Neural cell (in vitro differentiated cells): Measurements from ENCODE around the gene MME. TPM values are rescaled to one million over a fixed set of nuclear protein-coding genes. Genes with fewer than 3 reads are reported as not detected.

Source experiments
- H2AFZ ChIP-seq: fragments of 200-600, 300-800 bp; sonication (generic), shearing (Covaris generic); 2 replicates; pipeline ENCODE4 v1.6.0; 2014; ENCODE audit warnings: low read depth, mild to moderate bottlenecking, antibody characterized with exemption, low read length, moderate library complexity
- H3F3A ChIP-seq: fragments of 200-600 bp; shearing (Covaris generic); 2 replicates; pipeline ENCODE4 v1.6.1; 2016; ENCODE audit warnings: mild to moderate bottlenecking, moderate library complexity, mixed read lengths, antibody characterized with exemption, low read length; ENCODE audit not compliant: insufficient read depth, poor library complexity, severe bottlenecking
- H3K27ac ChIP-seq: fragments of 200-600, 300-800 bp; sonication (generic), shearing (Covaris generic); 2 replicates; pipeline ENCODE4 v1.5.1; 2014; ENCODE audit warnings: mild to moderate bottlenecking, low read length, moderate library complexity
- H3K27me3 ChIP-seq: fragments of 300-800, 200-600 bp; sonication (generic), shearing (Covaris generic); 2 replicates; pipeline ENCODE4 v1.6.0; 2014; ENCODE audit warnings: mild to moderate bottlenecking, low read depth, low read length, moderate library complexity; ENCODE audit not compliant: insufficient read depth
- H3K36me3 ChIP-seq: fragments of 300-800, 200-600 bp; sonication (generic), shearing (Covaris generic); 2 replicates; pipeline ENCODE4 v1.5.1; 2014; ENCODE audit warnings: mild to moderate bottlenecking, antibody characterized with exemption, low read length, moderate library complexity; ENCODE audit not compliant: insufficient read depth
- H3K4me2 ChIP-seq: fragments of 300-800, 200-600 bp; sonication (generic), shearing (Covaris generic); 2 replicates; pipeline ENCODE4 v1.6.0; 2014; ENCODE audit warnings: mild to moderate bottlenecking, low read length
- H3K4me3 ChIP-seq: fragments of 300-800, 200-600 bp; sonication (generic), shearing (Covaris generic); 2 replicates; pipeline ENCODE4 v1.5.1; 2014; ENCODE audit warnings: mild to moderate bottlenecking, low read length, moderate library complexity
- H3K79me2 ChIP-seq: fragments of 200-600 bp; shearing (Covaris generic); replicated peaks from 2 replicates; pipeline ENCODE4 v1.6.0; 2014; ENCODE audit warnings: mild to moderate bottlenecking, low read length, moderate library complexity; ENCODE audit not compliant: insufficient read depth
- H3K9ac ChIP-seq: fragments of 300-800, 200-600 bp; sonication (generic), shearing (Covaris generic); 2 replicates; pipeline ENCODE4 v1.6.1; 2016; ENCODE audit warnings: mild to moderate bottlenecking, low read length, mixed read lengths
- H3K9me2 ChIP-seq: fragments of 200-600 bp; shearing (Covaris generic); 2 replicates; pipeline ENCODE4 v1.6.1; 2016; ENCODE audit warnings: mild to moderate bottlenecking, low read length, mixed read lengths; ENCODE audit not compliant: insufficient read depth
- H3K9me3 ChIP-seq: fragments of 200-600, 300-800 bp; sonication (generic), shearing (Covaris generic); 2 replicates; pipeline ENCODE4 v1.6.1; 2016; ENCODE audit warnings: mild to moderate bottlenecking, mixed run types, low read length, moderate library complexity, mixed read lengths
- H4K20me1 ChIP-seq: fragments of 200-600 bp; shearing (Covaris generic); 2 replicates; pipeline ENCODE4 v1.6.1; 2016; ENCODE audit warnings: mild to moderate bottlenecking, mixed run types; ENCODE audit not compliant: insufficient read depth
- EP300 ChIP-seq: fragments of 450-650 bp; conservative IDR thresholded peaks from 2 replicates; pipeline ENCODE4 v1.6.1; 2014; ENCODE audit warnings: antibody characterized with exemption, mild to moderate bottlenecking, moderate library complexity; ENCODE audit not compliant: poor library complexity, severe bottlenecking
- EZH2 ChIP-seq: fragments of 200-600, 300-800 bp; shearing (Covaris generic), sonication (generic); IDR thresholded peaks from 2 replicates; pipeline ENCODE4 v1.6.1; 2014; ENCODE audit warnings: antibody characterized with exemption, low read length, borderline replicate concordance, mild to moderate bottlenecking; ENCODE audit not compliant: insufficient read depth, poor library complexity, severe bottlenecking
- MXI1 ChIP-seq: fragments of 450-650 bp; conservative IDR thresholded peaks from 2 replicates; pipeline ENCODE4 v1.6.1; 2014; ENCODE audit warnings: antibody characterized with exemption, mild to moderate bottlenecking; ENCODE audit not compliant: poor library complexity, severe bottlenecking
- POLR2AphosphoS5 ChIP-seq: IDR thresholded peaks from 2 replicates; pipeline ENCODE4 v1.6.1; 2012
- RAD21 ChIP-seq: fragments of 450-650 bp; conservative IDR thresholded peaks from 2 replicates; pipeline ENCODE4 v1.6.1; 2014; ENCODE audit warnings: antibody characterized with exemption, mild to moderate bottlenecking, moderate library complexity
- SMC3 ChIP-seq: fragments of 450-650 bp; conservative IDR thresholded peaks from 2 replicates; pipeline ENCODE4 v1.6.1; 2014; ENCODE audit warnings: antibody characterized with exemption, mild to moderate bottlenecking, moderate library complexity; ENCODE audit not compliant: poor library complexity
- TAF1 ChIP-seq: IDR thresholded peaks from 2 replicates; pipeline ENCODE4 v1.6.1; 2012; ENCODE audit warnings: low read depth
- polyA plus RNA-seq: library from polyadenylated mRNA; depleted of rRNA; stranded (reverse); fragments of >200 nt; gene quantifications from 2 replicates; pipeline ENCODE4 v1.2.3, GENCODE V29; 2014
- TF ChIP-seq, protein P1 (sequence below): fragments of 450-650 bp; IDR thresholded peaks from 2 replicates; pipeline ENCODE4 v1.5.1; 2014; ENCODE audit warnings: antibody characterized with exemption, mild to moderate bottlenecking, moderate library complexity; ENCODE audit not compliant: poor library complexity, severe bottlenecking
- TF ChIP-seq, protein P2 (sequence below): IDR thresholded peaks from 2 replicates; pipeline ENCODE4 v1.6.1; 2012; ENCODE audit warnings: borderline replicate concordance

The MME gene
- polyA plus RNA-seq, 1 donor from 2014 or later: 0.54 TPM

DNA sequence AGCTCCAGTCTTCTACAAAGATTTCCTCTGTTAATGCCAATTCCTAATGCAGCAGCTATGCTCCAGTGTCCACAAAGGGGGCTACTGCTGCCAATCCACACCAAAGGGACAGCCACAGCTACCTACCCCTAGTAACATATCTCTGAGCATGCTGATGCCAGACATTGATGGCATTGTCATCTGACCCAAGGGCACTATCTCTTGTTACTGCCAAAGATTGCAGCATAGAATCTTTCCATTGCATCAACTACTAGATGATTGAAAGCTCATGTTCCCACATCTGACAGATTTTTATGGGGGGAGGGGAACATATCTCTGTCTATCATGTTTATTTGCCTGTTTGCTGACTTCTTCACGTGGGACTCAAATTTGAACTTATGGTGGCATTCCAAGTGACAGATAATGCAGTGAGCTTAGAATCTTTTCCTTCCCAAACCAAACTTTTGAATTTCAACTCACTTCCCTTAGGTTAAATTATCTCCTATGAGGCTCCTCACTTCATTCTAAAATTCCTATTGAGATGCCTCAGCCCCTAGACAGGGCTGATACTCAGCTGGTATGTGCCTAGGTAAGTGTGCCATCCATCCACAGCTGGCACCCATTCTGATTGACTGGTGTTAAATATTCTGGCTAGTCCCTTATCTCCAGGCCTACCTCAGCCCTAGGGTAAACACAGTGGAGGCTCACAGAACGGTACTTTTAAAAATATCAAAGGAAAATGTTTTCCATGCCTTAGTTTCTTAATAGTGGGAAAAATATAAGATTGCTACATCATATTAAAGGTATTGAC is 113.0 kb downstream of the MME start:
- H3K79me2 ChIP-seq: no peaks in the 10 kb centered on the region
- no peaks in the 10 kb centered on the region for H3K36me3 ChIP-seq
- TF ChIP-seq SMC3 (no peak), MXI1 (no peak), POLR2AphosphoS5 (no peak), EP300 (no peak), TAF1 (no peak), RAD21 (no peak), EZH2 (no peak)
- TF ChIP-seq, protein P1, sequence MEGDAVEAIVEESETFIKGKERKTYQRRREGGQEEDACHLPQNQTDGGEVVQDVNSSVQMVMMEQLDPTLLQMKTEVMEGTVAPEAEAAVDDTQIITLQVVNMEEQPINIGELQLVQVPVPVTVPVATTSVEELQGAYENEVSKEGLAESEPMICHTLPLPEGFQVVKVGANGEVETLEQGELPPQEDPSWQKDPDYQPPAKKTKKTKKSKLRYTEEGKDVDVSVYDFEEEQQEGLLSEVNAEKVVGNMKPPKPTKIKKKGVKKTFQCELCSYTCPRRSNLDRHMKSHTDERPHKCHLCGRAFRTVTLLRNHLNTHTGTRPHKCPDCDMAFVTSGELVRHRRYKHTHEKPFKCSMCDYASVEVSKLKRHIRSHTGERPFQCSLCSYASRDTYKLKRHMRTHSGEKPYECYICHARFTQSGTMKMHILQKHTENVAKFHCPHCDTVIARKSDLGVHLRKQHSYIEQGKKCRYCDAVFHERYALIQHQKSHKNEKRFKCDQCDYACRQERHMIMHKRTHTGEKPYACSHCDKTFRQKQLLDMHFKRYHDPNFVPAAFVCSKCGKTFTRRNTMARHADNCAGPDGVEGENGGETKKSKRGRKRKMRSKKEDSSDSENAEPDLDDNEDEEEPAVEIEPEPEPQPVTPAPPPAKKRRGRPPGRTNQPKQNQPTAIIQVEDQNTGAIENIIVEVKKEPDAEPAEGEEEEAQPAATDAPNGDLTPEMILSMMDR: no peak
- TF ChIP-seq, protein P2, sequence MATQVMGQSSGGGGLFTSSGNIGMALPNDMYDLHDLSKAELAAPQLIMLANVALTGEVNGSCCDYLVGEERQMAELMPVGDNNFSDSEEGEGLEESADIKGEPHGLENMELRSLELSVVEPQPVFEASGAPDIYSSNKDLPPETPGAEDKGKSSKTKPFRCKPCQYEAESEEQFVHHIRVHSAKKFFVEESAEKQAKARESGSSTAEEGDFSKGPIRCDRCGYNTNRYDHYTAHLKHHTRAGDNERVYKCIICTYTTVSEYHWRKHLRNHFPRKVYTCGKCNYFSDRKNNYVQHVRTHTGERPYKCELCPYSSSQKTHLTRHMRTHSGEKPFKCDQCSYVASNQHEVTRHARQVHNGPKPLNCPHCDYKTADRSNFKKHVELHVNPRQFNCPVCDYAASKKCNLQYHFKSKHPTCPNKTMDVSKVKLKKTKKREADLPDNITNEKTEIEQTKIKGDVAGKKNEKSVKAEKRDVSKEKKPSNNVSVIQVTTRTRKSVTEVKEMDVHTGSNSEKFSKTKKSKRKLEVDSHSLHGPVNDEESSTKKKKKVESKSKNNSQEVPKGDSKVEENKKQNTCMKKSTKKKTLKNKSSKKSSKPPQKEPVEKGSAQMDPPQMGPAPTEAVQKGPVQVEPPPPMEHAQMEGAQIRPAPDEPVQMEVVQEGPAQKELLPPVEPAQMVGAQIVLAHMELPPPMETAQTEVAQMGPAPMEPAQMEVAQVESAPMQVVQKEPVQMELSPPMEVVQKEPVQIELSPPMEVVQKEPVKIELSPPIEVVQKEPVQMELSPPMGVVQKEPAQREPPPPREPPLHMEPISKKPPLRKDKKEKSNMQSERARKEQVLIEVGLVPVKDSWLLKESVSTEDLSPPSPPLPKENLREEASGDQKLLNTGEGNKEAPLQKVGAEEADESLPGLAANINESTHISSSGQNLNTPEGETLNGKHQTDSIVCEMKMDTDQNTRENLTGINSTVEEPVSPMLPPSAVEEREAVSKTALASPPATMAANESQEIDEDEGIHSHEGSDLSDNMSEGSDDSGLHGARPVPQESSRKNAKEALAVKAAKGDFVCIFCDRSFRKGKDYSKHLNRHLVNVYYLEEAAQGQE: no peak
- no peak overlapping the region for H3K9ac ChIP-seq
- no peak overlapping the region for H3K27ac ChIP-seq
- no peaks in the 10 kb centered on the region for H3K9me2 ChIP-seq
- H3K4me3 ChIP-seq: no peak overlapping the region
- no peaks in the 10 kb centered on the region for H4K20me1 ChIP-seq
- no peak overlapping the region for H2AFZ ChIP-seq
- no peaks in the 10 kb centered on the region for H3F3A ChIP-seq
- no peak overlapping the region for H3K4me2 ChIP-seq
- H3K9me3 ChIP-seq: no peaks in the 10 kb centered on the region
- no peaks in the 10 kb centered on the region for H3K27me3 ChIP-seq

DNA sequence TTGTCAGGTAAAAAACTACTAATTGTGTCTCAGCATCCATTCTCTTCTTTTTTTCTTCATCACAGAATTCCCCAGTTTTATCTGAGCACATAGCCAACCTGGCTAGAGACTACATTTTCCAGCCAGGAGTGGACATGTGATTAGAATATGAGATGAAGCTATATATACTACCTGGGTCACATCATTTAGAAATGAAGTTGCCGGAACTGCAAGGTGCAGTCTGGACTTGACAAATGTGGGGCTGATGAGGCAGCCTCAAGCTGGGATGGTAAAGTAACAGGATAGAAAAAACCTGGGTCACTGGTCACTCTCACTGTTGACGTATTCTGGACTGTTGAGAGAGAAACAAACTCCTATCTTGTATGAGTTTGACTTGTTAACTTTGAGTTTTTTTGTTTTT is 113.7 kb downstream of the MME start:
- TF ChIP-seq, protein P2: no peak
- no peak for TF ChIP-seq TAF1
- TF ChIP-seq RAD21: no peak
- TF ChIP-seq MXI1: no peak
- Histone ChIP-seq H3K9me2 (no peaks in the 10 kb centered on the region), H3F3A (no peaks in the 10 kb centered on the region), H3K9ac (no peak overlapping the region), H3K27me3 (no peaks in the 10 kb centered on the region), H3K36me3 (no peaks in the 10 kb centered on the region), H3K9me3 (no peaks in the 10 kb centered on the region), H3K4me2 (no peak overlapping the region), H3K27ac (no peak overlapping the region), H2AFZ (no peak overlapping the region), H4K20me1 (no peaks in the 10 kb centered on the region), H3K79me2 (no peaks in the 10 kb centered on the region), H3K4me3 (no peak overlapping the region)
